ENCODE results near the gene LHX6.

GRCh38 chr9:122222791-122223190 is 6.0 kb downstream of the LHX6 start:
- TF ChIP-seq CTCF (IDR thresholded peaks at IDR 0.05; ENCODE audit: poor library complexity, severe bottlenecking), result no peak
- no peak for TF ChIP-seq MXI1 (conservative IDR thresholded peaks at IDR 0.05; ENCODE audit: poor library complexity, severe bottlenecking)
- TF ChIP-seq REST (IDR thresholded peaks at IDR 0.05; ENCODE audit: borderline replicate concordance), result no peak
- no peak for TF ChIP-seq EP300 (conservative IDR thresholded peaks at IDR 0.05; ENCODE audit: poor library complexity, severe bottlenecking)
- no peak for TF ChIP-seq EZH2 (IDR thresholded peaks at IDR 0.05; ENCODE audit: borderline replicate concordance, insufficient read depth, low read length, poor library complexity, severe bottlenecking)
